ENCODE data around the gene DTNB. TPM values are rescaled to one million over a fixed set of nuclear protein-coding genes. Genes with fewer than 3 reads are reported as not detected.

DTNB gene
- total and polyA plus RNA-seq, 9 donors: 8.0 to 24.9 (median 17.5) TPM

DNA sequence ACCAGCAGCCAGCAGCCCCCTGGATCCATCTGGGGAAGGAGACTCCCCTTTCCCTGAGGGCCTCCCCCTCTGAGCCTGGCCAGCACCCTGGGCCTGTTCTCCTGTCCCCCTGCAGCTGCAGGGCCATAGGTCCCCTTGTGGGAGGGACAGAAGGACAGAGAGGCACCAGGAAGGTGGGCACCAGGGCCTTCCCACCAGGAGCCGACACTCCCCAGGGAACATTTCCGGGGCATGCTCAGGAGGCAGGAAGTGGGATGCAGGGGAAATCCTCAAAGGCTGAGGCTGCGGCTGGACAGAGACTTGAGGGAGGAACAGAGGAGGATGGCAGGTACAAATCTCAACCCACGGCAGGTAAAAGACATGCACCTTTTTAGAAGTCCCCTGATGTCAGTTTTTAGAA, 317.3 kb downstream of the DTNB start:
- intact Hi-C loops (cut with DNase I): no loop called here
- no peak for DNase-seq
- WGBS, 3 donors: 48 to 55% (median 52%) methylated on average over 4 of the region's 4 CpGs
- Histone ChIP-seq H3K27ac (no peak overlapping the region), H3K27me3 (no peaks in the 10 kb centered on the region), H3K4me1 (ENCODE audit: insufficient read depth) (no peaks in the 10 kb centered on the region), H3K36me3 (no peaks in the 10 kb centered on the region), H3K4me3 (no peak overlapping the region), H3K9me3 (no peaks in the 10 kb centered on the region)
- TF ChIP-seq, protein P1, sequence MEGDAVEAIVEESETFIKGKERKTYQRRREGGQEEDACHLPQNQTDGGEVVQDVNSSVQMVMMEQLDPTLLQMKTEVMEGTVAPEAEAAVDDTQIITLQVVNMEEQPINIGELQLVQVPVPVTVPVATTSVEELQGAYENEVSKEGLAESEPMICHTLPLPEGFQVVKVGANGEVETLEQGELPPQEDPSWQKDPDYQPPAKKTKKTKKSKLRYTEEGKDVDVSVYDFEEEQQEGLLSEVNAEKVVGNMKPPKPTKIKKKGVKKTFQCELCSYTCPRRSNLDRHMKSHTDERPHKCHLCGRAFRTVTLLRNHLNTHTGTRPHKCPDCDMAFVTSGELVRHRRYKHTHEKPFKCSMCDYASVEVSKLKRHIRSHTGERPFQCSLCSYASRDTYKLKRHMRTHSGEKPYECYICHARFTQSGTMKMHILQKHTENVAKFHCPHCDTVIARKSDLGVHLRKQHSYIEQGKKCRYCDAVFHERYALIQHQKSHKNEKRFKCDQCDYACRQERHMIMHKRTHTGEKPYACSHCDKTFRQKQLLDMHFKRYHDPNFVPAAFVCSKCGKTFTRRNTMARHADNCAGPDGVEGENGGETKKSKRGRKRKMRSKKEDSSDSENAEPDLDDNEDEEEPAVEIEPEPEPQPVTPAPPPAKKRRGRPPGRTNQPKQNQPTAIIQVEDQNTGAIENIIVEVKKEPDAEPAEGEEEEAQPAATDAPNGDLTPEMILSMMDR (IDR thresholded peaks at IDR 0.05): no peak
- TF ChIP-seq POLR2A (IDR thresholded peaks at IDR 0.05) (no peak), EP300 (IDR thresholded peaks at IDR 0.05) (no peak)

DNA sequence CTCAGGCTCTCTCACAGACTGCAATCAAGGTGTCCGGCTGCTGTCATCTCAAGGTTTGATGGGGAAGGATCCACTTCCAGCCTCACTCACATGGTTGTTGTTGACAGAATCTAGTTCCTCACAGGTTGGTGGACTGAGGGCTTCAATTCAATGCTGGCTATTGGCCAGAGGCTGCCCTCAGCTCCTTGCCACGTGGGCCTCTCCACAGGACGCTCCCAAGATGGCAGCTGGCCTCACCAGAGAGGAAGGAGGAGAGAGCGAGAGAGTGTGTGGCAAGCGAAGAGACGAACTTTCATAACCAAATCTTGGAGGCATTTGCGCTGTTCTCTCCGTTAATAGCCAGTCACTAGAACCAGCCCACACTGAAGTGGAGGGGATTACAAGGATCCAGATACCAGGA, 318.1 kb downstream of the DTNB start:
- H3K27me3 ChIP-seq: no peaks in the 10 kb centered on the region
- TF ChIP-seq, protein P1 (IDR thresholded peaks at IDR 0.05): no peak
- TF ChIP-seq POLR2A (IDR thresholded peaks at IDR 0.05): no peak
- DNase-seq: no peak
- 87 to 92% (median 89%) methylated on average over 8 of the region's 8 CpGs for WGBS, 3 donors
- no peaks in the 10 kb centered on the region for H3K4me1 ChIP-seq (ENCODE audit: insufficient read depth)
- no peak overlapping the region for H3K27ac ChIP-seq
- intact Hi-C loops (cut with DNase I): no loop called here
- no peak overlapping the region for H3K4me3 ChIP-seq
- no peaks in the 10 kb centered on the region for H3K36me3 ChIP-seq
- H3K9me3 ChIP-seq: no peaks in the 10 kb centered on the region

DNA sequence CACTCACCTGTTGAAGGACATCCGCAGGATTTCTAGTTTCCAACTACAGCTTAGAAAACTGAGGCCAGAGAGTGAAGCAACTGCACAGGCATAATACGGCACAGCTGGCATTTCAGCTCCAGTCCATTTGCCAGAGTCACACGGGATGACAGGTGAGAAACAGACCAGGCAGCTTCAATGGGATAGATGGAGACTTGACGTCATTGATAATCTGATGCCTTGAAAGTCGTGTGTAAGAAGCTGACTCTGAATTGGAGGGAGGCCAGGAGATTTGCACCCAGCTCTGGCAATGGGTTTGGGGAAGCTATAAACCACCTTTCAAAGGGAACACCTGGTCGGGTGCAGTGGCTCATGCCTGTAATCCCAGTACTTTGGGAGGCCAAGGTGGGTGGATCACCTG, 319.3 kb downstream of the DTNB start:
- Histone ChIP-seq H3K9me3 (no peaks in the 10 kb centered on the region), H3K4me3 (no peak overlapping the region), H3K36me3 (no peaks in the 10 kb centered on the region), H3K27me3 (no peaks in the 10 kb centered on the region), H3K27ac (no peak overlapping the region), H3K4me1 (ENCODE audit: insufficient read depth) (no peaks in the 10 kb centered on the region)
- DNase-seq: no peak
- WGBS, 3 donors: 74 to 76% (median 76%) methylated on average over 6 of the region's 6 CpGs
- intact Hi-C loops (cut with DNase I): no loop called here
- no peak for TF ChIP-seq POLR2A (IDR thresholded peaks at IDR 0.05)
- TF ChIP-seq, protein P1 (IDR thresholded peaks at IDR 0.05): no peak
- no peak for TF ChIP-seq EP300 (IDR thresholded peaks at IDR 0.05)

DNA sequence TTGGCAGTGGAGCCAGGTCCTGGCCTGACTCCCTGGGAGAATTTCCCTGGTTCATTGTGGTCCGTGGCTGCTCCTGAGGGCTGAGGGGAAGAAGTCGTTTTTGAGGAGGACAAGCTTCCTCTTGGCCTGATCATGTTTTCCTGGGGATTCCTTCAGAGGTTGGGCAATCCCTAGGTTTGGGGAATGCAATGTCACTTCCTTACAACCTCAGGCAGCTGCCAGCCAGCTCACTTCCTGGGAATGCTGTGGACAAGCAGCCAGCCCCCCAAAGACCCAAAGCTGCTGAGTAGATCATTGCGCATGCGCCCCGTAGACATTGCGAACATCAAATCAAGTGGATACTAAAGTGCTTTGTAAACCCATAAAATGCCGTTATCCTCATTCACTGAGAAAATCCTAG, 324.0 kb downstream of the DTNB start:
- Histone ChIP-seq H3K4me1 (ENCODE audit: insufficient read depth) (no peaks in the 10 kb centered on the region), H3K4me3 (no peak overlapping the region), H3K36me3 (no peaks in the 10 kb centered on the region), H3K9me3 (no peaks in the 10 kb centered on the region), H3K27ac (no peak overlapping the region), H3K27me3 (no peaks in the 10 kb centered on the region)
- 81 to 84% (median 83%) methylated on average over 7 of the region's 7 CpGs for WGBS, 3 donors
- no peak for DNase-seq
- intact Hi-C loops (cut with DNase I): loop anchor here in 1 of 4 donors (10.0 kb wide), 2 partner anchors 65 to 175 kb away; no protein-coding TSS in a partner anchor
- no peak for TF ChIP-seq POLR2A (IDR thresholded peaks at IDR 0.05)
- TF ChIP-seq EP300 (IDR thresholded peaks at IDR 0.05): no peak
- TF ChIP-seq, protein P1 (IDR thresholded peaks at IDR 0.05): no peak

All from ovary (tissue), 9 donors.